ENCODE data around the gene OR4F17. TPM values are rescaled to one million over a fixed set of nuclear protein-coding genes. Genes with fewer than 3 reads are reported as not detected.
A peak's percentile ranks its signal among the peaks of the same experiment; 100 is the strongest.
"Not testable (repeated sequence)": the region's sequence is repeated elsewhere in the genome, so short reads cannot be mapped to it uniquely, and the experiment has no call there.

The OR4F17 gene, protein sequence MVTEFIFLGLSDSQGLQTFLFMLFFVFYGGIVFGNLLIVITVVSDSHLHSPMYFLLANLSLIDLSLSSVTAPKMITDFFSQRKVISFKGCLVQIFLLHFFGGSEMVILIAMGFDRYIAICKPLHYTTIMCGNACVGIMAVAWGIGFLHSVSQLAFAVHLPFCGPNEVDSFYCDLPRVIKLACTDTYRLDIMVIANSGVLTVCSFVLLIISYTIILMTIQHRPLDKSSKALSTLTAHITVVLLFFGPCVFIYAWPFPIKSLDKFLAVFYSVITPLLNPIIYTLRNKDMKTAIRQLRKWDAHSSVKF
- not detected for total RNA-seq

- H3K36me3 ChIP-seq; H3K27me3 ChIP-seq; H3K27ac ChIP-seq; DNase-seq (ENCODE audit: low spot score in 2 of 2); H3K4me1 ChIP-seq; H3K9me3 ChIP-seq; H3K4me3 ChIP-seq: not testable (repeated sequence)
Observed at GRCh38 chr19:106804-107203, at the start of gene OR4F17. Gene OR4F17 (plus strand): TSS chr19:107104. CDS start chr19:110679, 3,575 bp downstream.

DNA sequence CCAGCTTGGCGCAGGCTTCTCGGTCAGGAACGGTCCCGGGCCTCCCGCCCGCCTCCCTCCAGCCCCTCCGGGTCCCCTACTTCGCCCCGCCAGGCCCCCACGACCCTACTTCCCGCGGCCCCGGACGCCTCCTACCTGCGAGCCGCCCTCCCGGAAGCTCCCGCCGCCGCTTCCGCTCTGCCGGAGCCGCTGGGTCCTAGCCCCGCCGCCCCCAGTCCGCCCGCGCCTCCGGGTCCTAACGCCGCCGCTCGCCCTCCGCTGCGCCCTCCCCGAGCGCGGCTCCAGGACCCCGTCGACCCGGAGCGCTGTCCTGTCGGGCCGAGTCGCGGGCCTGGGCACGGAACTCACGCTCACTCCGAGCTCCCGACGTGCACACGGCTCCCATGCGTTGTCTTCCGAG is 36.1 kb upstream of the OR4F17 start:
- WGBS, 2 donors = no CpG with 5 or more reads among the region's 54 CpGs
- H3K27ac ChIP-seq; DNase-seq (ENCODE audit: low spot score in 2 of 2); H3K27me3 ChIP-seq; H3K4me1 ChIP-seq; H3K9me3 ChIP-seq; H3K36me3 ChIP-seq: not testable (repeated sequence)
- peak overlapping the region in 1 of 4 donors; percentile 40 for H3K4me3 ChIP-seq

DNA sequence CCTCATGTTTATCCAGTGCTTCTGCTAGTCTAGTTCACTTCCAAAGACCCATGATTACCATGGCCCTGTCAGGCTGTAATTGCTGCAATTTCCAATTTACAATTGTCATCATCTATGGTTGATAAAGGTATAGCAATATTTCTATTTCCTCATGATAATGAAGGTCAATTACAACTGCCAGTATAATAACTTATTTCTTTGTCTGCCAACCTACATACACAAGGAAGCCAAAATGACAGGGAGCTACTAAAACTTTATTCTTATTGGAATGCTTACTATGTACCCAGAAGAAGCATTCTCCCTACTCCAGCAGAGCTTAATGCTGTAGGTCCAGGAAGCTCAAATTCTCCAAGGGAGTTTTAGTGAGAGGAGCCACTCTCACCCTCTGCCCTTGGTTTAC is 24.0 kb upstream of the OR4F17 start:
- not testable (repeated sequence) for H3K27ac ChIP-seq; H3K4me1 ChIP-seq; H3K36me3 ChIP-seq; H3K27me3 ChIP-seq; H3K9me3 ChIP-seq; H3K4me3 ChIP-seq; DNase-seq (ENCODE audit: low spot score in 2 of 2)

DNA sequence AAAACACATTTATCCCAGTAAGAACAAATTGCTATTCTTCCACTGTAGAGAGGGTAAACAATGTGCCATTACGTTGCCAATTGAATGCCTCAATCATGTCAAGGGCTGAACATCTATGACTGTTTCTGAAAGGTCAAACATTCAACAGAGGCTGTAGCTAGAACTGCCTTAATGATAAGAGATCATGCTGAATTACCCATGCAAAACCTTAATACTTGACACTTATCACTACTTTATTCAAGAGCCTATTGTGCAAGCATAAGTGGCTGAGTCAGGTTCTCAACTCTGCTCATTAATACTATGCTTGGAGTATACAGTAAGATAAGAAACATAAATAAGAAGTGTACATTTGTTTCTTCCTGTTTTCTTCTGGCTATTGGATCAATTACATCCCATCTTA is 23.3 kb upstream of the OR4F17 start:
- not testable (repeated sequence) for H3K4me3 ChIP-seq; H3K36me3 ChIP-seq; DNase-seq (ENCODE audit: low spot score in 2 of 2); H3K27ac ChIP-seq; H3K4me1 ChIP-seq; H3K9me3 ChIP-seq; H3K27me3 ChIP-seq
- no CpG with 5 or more reads among the region's 1 CpG for WGBS, 2 donors

GRCh38 chr19:90678-91077 is 16.2 kb upstream of the OR4F17 start:
- H3K27me3 ChIP-seq; H3K9me3 ChIP-seq; H3K4me3 ChIP-seq; H3K36me3 ChIP-seq; DNase-seq (ENCODE audit: low spot score in 2 of 2); H3K27ac ChIP-seq; H3K4me1 ChIP-seq: not testable (repeated sequence)
- 75 to 93% methylated on average over 4 of the region's 4 CpGs for WGBS, 2 donors

- not testable (repeated sequence) for H3K4me3 ChIP-seq; H3K4me1 ChIP-seq; H3K36me3 ChIP-seq; H3K9me3 ChIP-seq; H3K27ac ChIP-seq; H3K27me3 ChIP-seq; DNase-seq (ENCODE audit: low spot score in 2 of 2)
- WGBS, 2 donors = no CpG with 5 or more reads among the region's 1 CpG
Observed at GRCh38 chr19:94794-95193, 12.1 kb upstream of the OR4F17 start.

- not testable (repeated sequence) for H3K36me3 ChIP-seq; H3K4me3 ChIP-seq; H3K27ac ChIP-seq; DNase-seq (ENCODE audit: low spot score in 2 of 2); H3K9me3 ChIP-seq; H3K4me1 ChIP-seq; H3K27me3 ChIP-seq
- no CpG with 5 or more reads among the region's 3 CpGs for WGBS, 2 donors
Observed at GRCh38 chr19:97647-98046, 9.3 kb upstream of the OR4F17 start.

- not testable (repeated sequence) for H3K36me3 ChIP-seq; H3K9me3 ChIP-seq; H3K4me3 ChIP-seq; H3K4me1 ChIP-seq; DNase-seq (ENCODE audit: low spot score in 2 of 2); H3K27ac ChIP-seq; H3K27me3 ChIP-seq
- no CpG with 5 or more reads among the region's 5 CpGs for WGBS, 2 donors
Observed at GRCh38 chr19:120443-121140, 13.7 kb downstream of the OR4F17 start.

Other genes starting within 250 kb of the OR4F17 start
- 10 to 100 TPM in 2 of 4 donors, 1 to 10 TPM in 2; 2.5 to 22.2 (median 9.3) TPM for gene PLPP2, start 184.3 kb downstream of the OR4F17 start, total RNA-seq
- gene MIER2, start 237.7 kb downstream of the OR4F17 start, total RNA-seq = 10 to 100 TPM; 17.8 to 20.7 (median 19.1) TPM